OCI-LY7 (cell line): ENCODE data around the gene PLCD4. TPM values are rescaled to one million over a fixed set of nuclear protein-coding genes. Genes with fewer than 3 reads are reported as not detected.
A peak's percentile ranks its signal among the peaks of the same experiment; 100 is the strongest.

Experiments
- BruUV-seq: library from RNA; stranded (reverse); fragments of 400-500 nt; replicated peaks from 2 replicates; lab custom pipeline; 2021; lab: Mats Ljungman, UMichigan
- CTCF ChIA-PET: fragments of 300-600 bp; sonication (Branson Sonifier 250); formaldehyde crosslinking; loops from one replicate; lab custom pipeline; 2022; ENCODE audit warnings: antibody characterized with exemption; ENCODE audit not compliant: unreplicated experiment; lab: Charles Lee
- POLR2A ChIA-PET: fragments of 300-600 bp; sonication (Branson Sonifier 250); formaldehyde crosslinking; loops from one replicate; lab custom pipeline; 2022; ENCODE audit warnings: antibody characterized with exemption; lab: Charles Lee
- DNase-seq: peaks from one replicate; pipeline ENCODE4 v3.0.0-alpha.2; 2015; ENCODE audit warnings: low spot score
- H2AFZ ChIP-seq: fragments of 200-600 bp; sonication (generic), shearing (Covaris generic); 2 replicates; pipeline ENCODE4 v1.6.1; 2014; ENCODE audit warnings: mild to moderate bottlenecking, antibody characterized with exemption, low read length, moderate library complexity
- H3K27ac ChIP-seq: fragments of 200-600 bp; sonication (generic); 2 replicates; pipeline ENCODE4 v1.5.1; 2014; ENCODE audit warnings: mixed run types, low read depth, mild to moderate bottlenecking, moderate library complexity, low read length, inconsistent platforms; ENCODE audit not compliant: poor library complexity, severe bottlenecking
- H3K36me3 ChIP-seq: fragments of 200-600 bp; sonication (generic); 2 replicates; pipeline ENCODE4 v1.6.1; 2014; ENCODE audit warnings: mild to moderate bottlenecking, antibody characterized with exemption, low read length, moderate library complexity, mixed read lengths; ENCODE audit not compliant: insufficient read depth
- H3K4me1 ChIP-seq: fragments of 200-600 bp; sonication (generic); 2 replicates; pipeline ENCODE4 v1.5.1; 2014; ENCODE audit warnings: mild to moderate bottlenecking, low read length; ENCODE audit not compliant: insufficient read depth, poor library complexity, severe bottlenecking
- H3K4me2 ChIP-seq: fragments of 200-600 bp; sonication (generic); 2 replicates; pipeline ENCODE4 v1.6.1; 2014; ENCODE audit warnings: mild to moderate bottlenecking, low read length
- H3K4me3 ChIP-seq: fragments of 200-600 bp; sonication (generic); 2 replicates; pipeline ENCODE4 v1.5.1; 2014; ENCODE audit warnings: mild to moderate bottlenecking, low read depth, low read length; ENCODE audit not compliant: poor library complexity, severe bottlenecking
- H3K79me2 ChIP-seq: fragments of 200-600 bp; sonication (generic); 2 replicates; pipeline ENCODE4 v1.6.1; 2016; ENCODE audit warnings: low read depth, mild to moderate bottlenecking, low read length, moderate library complexity, mixed read lengths; ENCODE audit not compliant: insufficient read depth
- H3K9me2 ChIP-seq: fragments of 200-600 bp; sonication (generic); 2 replicates; pipeline ENCODE4 v1.6.1; 2016; ENCODE audit warnings: mild to moderate bottlenecking, low read length, mixed read lengths; ENCODE audit not compliant: insufficient read depth
- H3K9me3 ChIP-seq: fragments of 200-600 bp; sonication (generic); 2 replicates; pipeline ENCODE4 v1.6.1; 2014; ENCODE audit warnings: mild to moderate bottlenecking, mixed run types, low read length, mixed read lengths
- H4K20me1 ChIP-seq: fragments of 200-600 bp; sonication (generic); 2 replicates; pipeline ENCODE4 v1.6.1; 2014; ENCODE audit warnings: mild to moderate bottlenecking, antibody characterized with exemption, low read length, moderate library complexity, mixed read lengths; ENCODE audit not compliant: insufficient read depth
- CTCF ChIP-seq: fragments of 200-600 bp; sonication (generic); conservative IDR thresholded peaks from 2 replicates; pipeline ENCODE4 v1.5.1; 2014; ENCODE audit warnings: mild to moderate bottlenecking, antibody characterized with exemption, low read length, moderate library complexity, mixed read lengths
- EZH2phosphoT487 ChIP-seq: fragments of 200-600 bp; sonication (generic); IDR thresholded peaks from 2 replicates; pipeline ENCODE4 v1.6.1; 2018; ENCODE audit warnings: low read depth, borderline replicate concordance, mild to moderate bottlenecking, mixed run types, antibody characterized with exemption, low read length, moderate library complexity, mixed read lengths
- intact Hi-C: fragments of 100-400 bp; cut with micrococcal nuclease; formaldehyde crosslinking; loops from one replicate; pipeline ENCODE4 v1.10.0; 2022; ENCODE audit not compliant: unreplicated experiment
- total RNA-seq, 2 experiments: library from RNA; depleted of rRNA in 1 of 2; stranded (reverse); fragments of >200 nt in 1 of 2; shearing (Covaris generic) in 1 of 2; gene quantifications; 2 replicates each; pipeline ENCODE4 v1.2.3, GENCODE V29; 2014 to 2022

Gene PLCD4
- total RNA-seq, 2 experiments from 2014 or later, result 0.25 to 0.48 TPM

DNA sequence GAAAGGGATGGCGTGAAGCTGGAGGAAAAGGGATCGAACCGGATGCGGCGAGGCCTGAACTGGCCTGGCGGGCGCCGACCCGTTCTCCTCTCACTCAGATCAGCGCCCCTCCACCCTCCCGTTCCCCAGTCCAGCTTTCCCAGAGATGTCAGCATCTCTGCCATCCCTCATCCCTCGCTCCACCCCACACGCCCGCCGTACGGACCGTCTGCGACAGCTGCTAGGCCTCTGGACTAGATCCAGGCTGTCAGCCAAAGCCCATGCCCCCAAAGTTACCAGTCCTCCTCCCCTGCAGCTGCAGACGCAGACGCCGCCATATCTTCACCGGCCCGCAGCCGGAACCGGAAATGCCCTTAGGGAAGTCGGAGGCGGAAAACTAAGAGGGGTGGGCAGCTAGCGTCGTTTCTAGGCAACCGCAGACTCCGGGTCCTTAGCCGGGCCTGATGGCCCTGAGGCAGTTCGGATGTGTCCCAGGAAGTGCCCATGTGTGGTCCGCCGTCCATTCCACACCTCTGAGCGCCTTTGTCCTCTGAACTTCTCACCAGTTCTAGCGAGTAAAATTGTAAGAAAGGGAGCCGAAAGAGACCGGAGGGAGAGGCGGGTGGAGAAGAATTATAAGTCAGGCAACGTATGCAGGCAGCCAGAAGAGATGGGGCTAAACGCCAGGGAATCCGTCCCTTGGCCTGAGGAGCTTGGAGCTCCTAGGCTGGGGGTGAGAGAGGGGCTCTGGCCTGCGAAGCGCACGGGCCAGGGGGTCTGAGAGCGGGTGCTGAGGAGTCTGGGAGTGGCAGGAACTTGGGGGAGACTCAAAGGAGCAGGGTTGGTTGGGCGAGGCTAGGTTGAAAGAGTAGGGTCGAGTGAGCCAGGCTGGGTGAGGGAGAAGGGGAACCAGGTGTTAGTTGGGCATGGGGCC, 64.2 kb downstream of the PLCD4 start, which contains the start of the genes RNF25 and STK36:
Gene RNF25 (minus strand): TSS at position 349 of the 913 bp plus-strand sequence. CDS start 32 bp downstream, at position 317.
Gene STK36 (plus strand): TSS at position 433 of the 913 bp plus-strand sequence. CDS start 744 bp downstream, outside the sequence.
- H3K79me2 ChIP-seq, result peaks cover 8% of the 10 kb centered on the region; the same call in 1 of the 2 replicates
- BruUV-seq, result no TSS peak
- peak within 1 kb of the TSS; percentile 80 for H3K4me3 ChIP-seq
- peak; percentile 86 for DNase-seq
- intact Hi-C loops, result loop anchor here (1.0 kb wide), 1 partner anchor 13 kb away; the partner anchor contains the start of genes BCS1L and ZNF142
- H2AFZ ChIP-seq, result peak within 1 kb of the TSS; percentile 92
- ChIA-PET POLR2A (interaction anchor here (0.6 to 4.6 kb wide), 11 partner anchors 12 to 930 kb away, joined by 3 to 55 read pairs (median 4); partner anchors contain the start of genes BCS1L and ZNF142), CTCF (interaction anchor here (0.6 to 2.7 kb wide), 4 partner anchors 12 to 34 kb away, joined by 3 to 16 read pairs (median 3); partner anchors contain the start of genes BCS1L and ZNF142)
- peaks cover 13% of the 10 kb centered on the region for H3K4me1 ChIP-seq
- TF ChIP-seq EZH2phosphoT487, result no peak
- no peak for TF ChIP-seq CTCF
- H3K36me3 ChIP-seq, result peaks cover 16% of the 10 kb centered on the region
- H3K4me2 ChIP-seq, result peak within 1 kb of the TSS; percentile 90
- H4K20me1 ChIP-seq, result no peaks in the 10 kb centered on the region
- no peaks in the 10 kb centered on the region for H3K9me3 ChIP-seq
- H3K9me2 ChIP-seq, result no peaks in the 10 kb centered on the region
- H3K27ac ChIP-seq, result peak within 1 kb of the TSS; percentile 30

GRCh38 chr2:218679119-218679518, 71.4 kb downstream of the PLCD4 start:
- Histone ChIP-seq H3K9me2 (no peaks in the 10 kb centered on the region), H2AFZ (no peak overlapping the region), H3K27ac (no peak overlapping the region), H3K4me3 (no peak overlapping the region), H3K79me2 (no peaks in the 10 kb centered on the region), H4K20me1 (no peaks in the 10 kb centered on the region), H3K36me3 (no peaks in the 10 kb centered on the region), H3K4me2 (no peak overlapping the region), H3K9me3 (no peaks in the 10 kb centered on the region), H3K4me1 (no peaks in the 10 kb centered on the region)
- CTCF ChIA-PET, result no interaction called here
- intact Hi-C loops, result no loop called here
- POLR2A ChIA-PET, result interaction anchor here (0.5 kb wide), 1 partner anchor 22 kb away, joined by 4 read pairs; no protein-coding TSS in a partner anchor
- no TSS peak for BruUV-seq
- DNase-seq, result no peak
- TF ChIP-seq CTCF (no peak), EZH2phosphoT487 (no peak)
